TTC549 (cell line): ENCODE results near the gene TMEM51.

Experiments used
- FAIRE-seq: peaks from 2 replicates; lab custom pipeline; 2012; peaks lifted over from hg19 to GRCh38; lab: Jason Lieb, UNC

TMEM51 gene

DNA sequence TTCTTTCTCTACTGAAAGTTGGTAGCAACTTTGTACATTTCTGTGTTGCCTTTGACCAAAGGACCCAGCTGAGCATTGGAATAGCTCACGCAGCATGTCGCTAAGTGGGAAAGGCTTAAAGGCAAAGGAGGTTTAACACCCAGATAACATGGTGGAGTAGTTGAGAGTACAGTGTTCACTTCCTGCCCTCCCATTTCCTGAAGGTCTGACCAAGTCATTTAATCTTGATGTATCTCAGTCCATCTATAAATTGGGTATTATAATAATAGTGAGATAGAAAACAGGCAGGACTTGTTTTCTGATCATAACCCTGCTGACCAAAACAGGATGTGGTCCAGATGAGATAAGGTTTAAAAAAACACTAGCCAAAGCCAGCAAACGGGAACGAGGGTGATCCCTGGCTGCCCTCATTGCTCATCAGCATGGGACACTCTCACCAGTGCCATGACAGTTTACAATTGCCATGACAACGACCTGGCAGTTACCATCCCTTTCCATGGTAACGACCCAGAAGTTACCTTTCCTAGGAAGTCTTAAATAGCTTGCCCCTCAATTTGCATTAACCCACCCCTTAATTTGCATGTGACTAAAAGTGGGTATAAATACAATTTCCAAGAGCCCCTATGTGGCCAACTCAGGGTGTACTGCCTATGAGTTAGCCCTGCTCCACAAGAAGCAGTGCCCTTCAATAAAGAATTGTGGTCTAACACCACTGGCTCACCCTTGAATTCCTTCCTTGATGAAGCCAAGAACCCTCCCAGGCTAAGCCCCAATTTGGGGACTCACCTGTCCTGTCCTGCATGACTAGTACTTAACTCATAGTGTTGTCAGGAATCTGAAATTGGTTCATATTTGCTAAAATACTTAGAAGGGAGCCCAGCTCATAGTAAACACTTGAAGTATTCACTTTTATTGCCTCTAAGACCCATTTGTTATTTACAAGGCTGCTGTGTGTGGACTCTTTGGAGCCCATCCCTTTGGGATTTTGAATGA is 65.0 kb downstream of the TMEM51 start:
- FAIRE-seq: no peak

DNA sequence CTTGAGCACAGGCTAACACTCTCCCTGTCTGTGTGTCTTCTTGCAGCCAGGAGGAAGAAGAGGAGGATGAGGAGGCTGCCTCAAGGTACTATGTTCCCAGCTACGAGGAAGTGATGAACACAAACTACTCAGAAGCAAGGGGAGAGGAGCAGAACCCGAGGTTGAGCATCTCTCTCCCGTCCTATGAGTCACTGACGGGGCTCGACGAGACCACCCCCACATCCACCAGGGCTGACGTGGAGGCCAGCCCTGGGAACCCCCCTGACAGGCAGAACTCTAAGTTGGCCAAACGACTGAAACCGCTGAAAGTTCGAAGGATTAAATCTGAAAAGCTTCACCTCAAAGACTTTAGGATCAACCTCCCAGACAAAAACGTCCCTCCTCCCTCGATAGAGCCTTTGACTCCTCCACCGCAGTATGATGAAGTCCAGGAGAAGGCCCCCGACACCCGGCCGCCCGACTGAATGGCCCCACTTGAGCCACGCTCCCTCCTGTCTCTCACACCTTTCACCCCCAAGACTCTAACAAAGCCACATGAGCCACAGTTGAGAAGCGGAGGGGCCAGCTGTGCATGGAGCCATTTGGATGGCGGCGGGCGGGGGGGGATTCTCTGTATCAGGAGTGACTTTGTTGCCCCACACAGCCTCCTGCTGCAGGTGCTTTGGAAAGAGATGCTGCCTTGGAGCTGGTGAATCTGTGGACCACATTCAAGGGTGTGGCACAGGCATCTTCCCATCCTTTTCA is 65.9 kb downstream of the TMEM51 start:
- no peak for FAIRE-seq

DNA sequence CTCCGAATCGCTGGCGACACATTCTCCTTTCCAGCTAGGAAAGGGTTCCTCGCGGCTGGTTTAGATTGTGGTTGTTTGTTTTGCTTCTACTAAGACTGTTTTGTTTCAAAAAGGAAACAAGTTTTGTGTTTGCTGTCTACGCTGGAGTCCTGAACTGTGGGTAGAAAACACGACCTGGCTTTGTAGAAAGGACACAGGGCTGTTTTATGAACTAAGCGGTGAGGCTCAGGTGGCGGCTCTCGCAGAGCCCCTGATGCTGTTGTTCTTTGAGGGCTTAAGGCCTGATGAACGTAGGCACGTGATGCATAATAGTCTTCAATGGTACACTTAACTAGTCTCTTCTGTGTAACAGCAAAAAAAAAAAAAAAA is 66.5 kb downstream of the TMEM51 start:
- FAIRE-seq: no peak

DNA sequence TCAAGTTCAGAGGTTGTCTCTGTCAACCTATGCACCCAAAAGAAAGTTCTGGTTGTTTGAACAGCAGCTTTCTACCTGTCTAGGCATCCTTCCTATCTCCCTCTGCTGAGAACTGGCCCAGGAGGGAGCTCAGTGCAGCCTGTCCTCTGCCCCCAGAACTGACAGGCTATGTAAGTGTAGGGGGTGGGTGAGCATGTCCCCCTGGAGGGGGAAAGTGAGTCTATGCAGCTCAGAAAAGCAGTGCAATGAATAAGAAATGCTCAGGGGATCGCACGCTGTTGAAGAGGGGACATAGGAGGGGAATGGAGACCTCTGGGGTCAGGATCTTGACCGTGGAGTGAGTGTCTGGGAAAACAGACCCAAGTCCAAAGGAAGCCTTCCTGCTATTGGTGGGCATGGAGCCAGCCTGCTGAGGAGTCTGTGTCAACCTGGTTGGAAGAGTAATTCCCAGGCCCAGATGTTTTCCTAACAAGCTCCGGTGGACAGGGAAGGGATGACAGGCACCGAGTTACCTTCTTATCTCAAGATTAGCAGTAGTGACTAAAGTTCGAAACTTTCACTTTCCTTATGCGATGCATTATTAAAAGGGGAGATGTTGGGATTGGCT is 67.4 kb downstream of the TMEM51 start:
- FAIRE-seq: no peak

DNA sequence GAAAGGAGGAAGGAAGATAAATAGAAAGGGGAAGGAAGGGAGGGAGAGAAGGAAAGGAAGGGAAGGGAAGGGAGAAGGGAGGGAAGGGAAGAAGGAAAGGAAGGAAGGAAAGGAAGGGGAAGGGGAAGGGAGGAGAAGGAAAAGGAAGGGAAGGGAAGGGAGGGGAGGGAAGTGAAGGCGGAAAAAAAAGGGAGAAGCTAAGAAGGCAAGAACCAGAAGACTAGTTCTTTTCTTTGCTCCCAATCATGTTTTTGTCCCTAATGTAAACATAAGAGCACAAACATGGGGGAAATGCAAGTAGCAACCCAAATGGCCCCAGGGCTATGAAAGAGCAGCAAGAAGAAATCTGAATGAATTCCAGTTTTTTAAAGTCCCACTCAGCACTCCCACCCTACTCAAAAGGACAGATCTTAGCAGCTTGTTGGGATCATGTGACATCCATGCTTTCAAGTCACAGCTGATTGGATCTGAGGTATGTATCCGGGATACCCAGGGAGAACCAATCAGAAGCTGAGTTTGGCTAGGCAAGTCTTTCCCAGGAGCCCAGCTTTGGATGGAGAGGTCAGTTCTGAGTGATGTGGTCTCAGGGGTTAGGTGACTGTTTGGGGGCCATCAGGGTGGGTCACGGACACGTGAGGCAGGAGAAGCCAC is 69.2 kb downstream of the TMEM51 start:
- no peak for FAIRE-seq

DNA sequence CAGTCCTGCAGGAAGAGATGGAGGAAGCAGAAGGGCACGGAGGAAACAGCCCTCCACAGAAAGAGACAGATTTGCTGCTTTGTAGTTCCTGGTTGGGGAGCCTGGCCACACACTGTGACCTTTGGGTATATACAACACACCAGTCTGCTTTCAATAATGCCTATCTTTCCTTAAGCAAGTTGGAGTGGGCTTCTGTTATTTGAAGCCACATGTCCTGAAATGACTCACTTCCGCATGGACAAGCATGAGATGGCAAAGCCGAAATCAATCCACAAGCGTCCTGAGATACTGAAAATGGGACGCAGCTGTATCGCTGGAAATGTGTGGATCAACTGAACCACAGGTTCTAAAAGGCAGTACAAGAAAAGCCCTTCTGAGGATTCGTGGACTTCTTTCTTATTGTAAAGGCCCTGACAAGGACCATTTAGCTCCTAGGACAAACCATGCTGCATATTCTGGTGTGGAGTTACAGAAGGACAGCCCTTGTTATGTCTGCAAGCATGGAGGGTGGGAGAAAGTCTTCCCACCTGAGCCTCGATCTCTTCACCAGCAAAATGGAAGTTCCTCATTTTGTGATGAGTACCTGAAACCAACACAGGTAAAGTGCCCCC is 70.8 kb downstream of the TMEM51 start:
- no peak for FAIRE-seq

DNA sequence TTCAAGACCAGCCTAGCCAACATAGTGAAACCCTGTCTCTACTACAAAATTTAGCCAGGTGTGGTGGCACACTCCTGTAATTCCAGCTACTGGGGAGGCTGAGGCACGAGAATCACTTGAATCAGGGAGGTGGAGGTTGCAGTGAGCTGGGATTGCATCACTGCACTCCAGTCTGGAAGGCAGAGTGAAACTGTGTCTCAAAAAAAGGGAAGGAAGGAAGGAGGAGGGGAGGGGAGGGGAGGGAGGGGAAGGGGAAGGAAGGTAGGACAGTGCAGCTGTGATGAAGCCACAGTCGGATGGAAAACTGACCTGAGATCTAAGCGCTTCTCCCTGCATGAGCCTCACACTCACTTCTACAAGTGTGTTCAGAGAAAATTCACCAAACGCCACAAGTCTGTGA is 71.4 kb downstream of the TMEM51 start:
- FAIRE-seq: no peak

DNA sequence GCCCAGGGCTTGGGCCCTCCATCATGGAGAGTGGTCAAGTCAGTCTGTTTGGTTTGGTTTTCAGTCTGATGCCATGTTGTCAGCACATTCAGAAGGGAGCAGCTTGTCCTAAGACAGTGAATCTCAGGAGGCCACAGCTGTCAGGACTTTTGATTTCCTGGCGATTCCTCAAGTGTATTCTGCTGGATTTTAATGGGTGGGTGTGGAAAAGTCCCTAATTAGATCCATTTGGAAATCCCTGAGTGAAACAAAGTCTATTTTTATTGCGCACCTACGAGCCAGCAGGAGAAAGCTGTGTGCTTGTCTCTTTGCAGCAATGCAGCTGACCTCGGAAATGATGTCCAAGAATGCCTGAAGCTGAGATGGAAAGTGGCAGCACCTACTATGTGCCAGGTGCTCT is 71.9 kb downstream of the TMEM51 start:
- no peak for FAIRE-seq

DNA sequence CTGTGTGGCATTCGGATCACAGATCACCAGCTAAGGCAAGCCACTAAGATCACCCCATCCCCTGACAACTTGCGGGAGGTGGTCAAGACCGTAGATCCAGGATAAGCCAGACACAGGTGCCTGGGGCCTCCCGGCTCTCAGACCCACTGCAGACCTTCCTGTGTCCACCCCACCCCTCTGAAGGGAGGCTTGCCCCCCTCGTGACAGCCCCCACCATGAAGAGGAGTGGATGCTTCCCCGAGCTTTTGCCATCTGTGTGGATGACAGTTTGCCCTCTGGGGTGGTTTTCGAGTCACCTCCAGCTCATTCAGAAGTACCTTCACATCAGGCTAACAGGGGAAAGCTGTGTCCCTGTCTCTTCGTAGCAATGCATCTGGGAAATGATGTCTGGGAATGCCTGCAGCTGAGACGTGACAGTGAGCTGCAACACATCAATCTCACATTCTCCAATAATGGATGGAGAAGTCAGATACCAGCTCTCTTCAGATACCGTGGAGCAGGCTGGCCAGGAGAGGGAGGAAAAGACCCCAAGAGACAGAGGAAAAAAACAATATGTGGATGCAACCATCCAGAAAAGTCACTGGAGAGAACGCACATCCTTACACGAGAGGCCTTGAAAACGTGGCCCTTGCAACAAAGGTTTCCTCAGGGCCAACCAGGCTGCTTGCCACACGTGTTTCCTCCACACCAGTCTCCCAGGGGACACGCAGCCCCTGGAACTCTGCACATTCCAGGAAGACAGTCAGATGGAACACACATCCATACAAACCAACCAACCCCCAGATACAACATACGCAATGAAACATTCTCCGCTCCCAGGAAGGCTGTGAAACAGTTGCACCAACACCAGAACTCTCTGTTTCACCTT is 73.1 kb downstream of the TMEM51 start:
- FAIRE-seq: no peak

DNA sequence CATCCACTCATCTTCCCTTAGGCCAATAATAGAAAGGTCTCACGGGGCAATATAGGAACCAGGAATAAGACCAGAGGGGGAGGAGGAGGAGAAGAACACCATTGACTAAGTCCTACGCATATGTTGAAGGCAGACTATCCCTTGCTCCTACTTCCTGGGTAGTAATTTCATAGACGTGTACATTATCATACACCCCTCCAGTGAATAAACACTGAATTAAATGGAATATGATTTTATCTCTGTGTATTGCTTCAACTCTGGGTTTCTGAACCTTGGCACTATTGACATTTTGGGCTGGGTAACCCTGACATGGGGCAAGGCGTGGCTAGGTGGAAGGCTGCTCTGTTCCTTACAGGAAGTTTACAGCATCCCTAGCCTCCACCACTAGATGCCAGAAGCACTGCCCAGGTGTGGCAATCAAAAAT is 76.2 kb downstream of the TMEM51 start:
- FAIRE-seq: no peak

DNA sequence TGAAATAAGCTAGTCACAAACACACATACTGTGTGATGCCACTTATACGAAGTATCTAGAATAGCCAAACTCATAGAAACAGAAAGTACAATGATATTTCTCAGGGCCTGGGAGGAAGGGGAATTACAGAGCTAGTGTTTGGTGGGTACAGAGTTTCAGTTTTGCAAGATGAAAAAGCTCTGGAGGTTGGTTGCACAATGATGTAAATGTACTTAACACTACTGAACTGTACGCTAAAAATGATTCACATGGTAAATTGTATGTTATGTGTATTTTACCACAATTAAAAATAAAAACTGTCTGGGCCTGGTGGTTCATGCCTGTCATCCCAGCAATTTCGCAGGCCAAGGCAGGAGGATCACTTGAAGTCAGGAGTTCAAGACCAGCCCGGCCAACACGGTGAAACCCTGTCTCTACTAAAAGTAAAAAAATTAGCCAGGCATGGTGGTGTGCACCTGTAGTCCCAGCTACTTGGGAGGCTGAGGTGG is 78.2 kb downstream of the TMEM51 start:
- no peak for FAIRE-seq

DNA sequence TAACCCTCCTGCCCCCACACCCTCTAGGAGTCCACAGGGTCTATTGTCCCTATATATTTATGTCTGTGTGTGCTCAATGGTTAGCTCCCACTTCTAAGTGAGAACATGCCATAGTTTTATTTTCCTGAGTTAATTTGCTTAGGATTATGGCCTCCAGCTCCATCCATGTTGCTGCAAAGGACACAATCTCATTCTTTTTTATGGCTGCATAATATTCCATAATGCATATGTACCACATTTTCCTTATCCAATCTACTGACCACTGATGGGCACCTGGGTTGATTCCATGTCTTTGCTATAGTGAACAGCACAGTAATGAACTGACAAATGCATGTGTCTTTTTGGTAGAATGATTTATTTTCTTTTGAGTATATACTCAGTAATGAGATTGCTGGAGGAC is 80.1 kb downstream of the TMEM51 start:
- FAIRE-seq: no peak

DNA sequence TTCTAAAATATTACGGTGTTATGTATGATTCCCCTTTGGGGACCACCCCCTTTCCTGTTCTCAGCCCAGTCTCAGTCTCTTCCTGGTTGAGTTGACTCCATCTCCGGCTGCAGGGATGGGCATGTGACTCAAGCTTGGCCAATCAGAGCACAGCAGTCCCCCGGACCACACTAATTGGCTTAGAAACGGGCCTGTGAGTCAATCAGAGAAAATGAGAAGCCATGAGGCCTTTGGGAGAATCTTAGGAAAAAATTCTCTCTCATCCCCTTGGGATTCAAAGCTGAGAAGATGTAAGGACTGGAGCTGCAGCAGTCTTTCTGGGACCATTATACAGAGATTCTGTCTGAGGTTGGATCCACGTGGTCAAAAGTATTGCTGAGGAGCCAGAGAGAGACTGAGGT is 82.8 kb downstream of the TMEM51 start:
- no peak for FAIRE-seq

DNA sequence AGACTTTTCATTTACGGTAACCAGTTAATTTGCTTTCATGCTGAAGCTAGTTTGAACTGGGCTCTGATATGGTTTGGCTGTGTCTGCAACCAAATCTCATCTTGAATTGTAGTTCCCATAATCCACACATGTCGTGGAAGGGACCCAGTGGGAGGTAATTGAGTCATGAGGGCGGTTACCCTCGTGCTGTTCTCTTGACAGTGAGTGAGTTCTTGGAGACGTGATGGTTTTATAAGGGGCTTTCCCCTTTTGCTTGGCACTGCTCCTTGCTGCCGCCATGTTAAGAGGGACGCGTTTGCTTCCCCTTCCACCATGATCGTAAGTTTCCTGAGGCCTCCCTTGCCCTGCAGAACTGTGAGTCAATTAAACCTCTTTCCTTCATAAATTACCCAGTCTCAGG is 83.2 kb downstream of the TMEM51 start:
- no peak for FAIRE-seq

DNA sequence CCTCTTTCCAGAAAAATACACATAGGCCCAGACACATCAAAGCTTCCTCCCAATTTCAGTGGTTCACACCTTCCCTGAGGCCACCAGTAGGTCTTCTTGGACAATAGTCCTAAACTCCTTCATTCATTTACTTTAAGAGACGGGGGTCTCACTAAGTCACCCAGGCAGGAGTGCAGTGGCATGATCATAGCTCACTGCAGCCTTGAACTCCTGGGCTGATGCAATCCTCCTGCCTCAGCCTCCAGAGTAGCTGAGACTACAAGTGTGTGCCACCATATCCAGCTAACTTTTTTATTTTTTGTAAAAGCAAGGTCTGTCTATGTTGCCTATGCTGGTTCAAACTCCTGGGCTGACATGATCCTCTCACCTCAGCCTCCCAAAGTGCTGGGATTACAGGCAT is 85.2 kb downstream of the TMEM51 start:
- FAIRE-seq: no peak

DNA sequence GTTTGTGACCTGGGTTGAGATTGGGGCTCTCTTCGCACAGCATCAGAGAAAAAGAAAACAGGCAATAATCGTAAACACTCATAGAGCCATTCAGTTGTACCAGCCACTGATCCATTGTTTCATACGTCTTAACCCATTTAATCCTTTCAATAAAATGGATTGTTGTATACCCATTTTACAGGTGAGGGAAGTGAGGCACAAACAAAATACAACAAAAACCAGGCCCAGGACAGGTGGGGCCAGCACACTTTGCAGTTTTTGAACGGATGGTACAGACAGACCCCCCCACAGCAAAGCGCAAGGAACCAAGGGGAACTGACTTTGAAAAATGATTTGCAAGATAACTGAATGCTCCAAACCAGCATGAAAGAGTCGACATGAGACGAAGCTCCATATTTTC is 89.2 kb downstream of the TMEM51 start:
- FAIRE-seq: no peak

DNA sequence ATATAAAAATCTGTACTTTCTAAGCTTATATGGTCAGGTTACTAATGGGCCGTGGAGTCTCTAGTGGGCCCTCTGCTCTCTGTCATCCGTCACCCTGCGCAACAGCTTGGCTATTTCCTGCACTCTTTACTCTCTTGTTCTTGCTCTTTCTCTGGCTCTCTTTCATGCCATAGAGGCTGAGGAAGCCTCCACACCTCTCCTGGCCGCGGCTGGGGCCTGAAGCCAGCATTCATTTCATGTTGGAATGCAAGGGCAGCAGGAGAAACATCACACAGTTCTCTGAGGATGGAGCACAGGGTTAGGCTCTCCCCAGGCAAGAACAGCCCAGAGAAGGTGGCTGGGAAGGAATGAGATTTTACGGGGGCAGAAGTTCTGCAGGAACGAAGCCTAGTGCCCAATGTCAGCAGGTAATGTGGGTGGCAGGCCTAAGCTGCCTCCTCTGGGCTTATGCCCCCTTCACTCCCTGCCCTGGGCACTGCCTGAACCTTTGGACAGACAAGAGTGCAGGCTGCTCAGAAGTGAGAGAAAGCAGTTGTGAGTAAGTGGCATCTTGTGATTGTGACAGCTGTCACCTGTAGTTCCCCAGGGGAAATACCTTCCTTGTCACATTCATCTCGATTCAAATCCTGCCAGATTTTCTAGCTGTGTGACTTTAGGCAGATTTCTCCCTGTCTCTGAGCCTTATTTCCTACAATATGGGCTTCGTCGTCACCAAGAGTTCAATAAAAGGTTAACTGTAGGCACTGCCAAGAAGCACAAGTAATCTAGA is 89.9 kb downstream of the TMEM51 start:
- no peak for FAIRE-seq

DNA sequence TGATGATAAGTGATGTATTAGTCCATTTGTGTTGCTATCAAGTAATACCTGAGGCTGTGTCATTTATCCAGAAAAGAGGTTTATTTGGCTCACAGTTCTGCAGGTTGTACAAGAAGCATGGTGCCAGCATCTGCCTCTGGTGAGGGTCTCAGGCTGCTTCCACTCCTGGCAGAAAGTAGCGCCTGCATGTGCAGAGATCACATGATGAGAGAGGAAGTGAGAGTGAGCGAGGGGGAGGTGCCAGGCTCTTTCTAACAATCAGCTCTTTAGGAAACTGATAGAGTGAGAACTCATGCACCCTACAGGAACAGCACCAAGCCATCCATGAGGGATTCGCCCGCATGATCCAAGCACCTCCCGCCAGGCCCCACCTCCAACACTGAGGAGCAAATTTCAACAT is 91.3 kb downstream of the TMEM51 start:
- no peak for FAIRE-seq

DNA sequence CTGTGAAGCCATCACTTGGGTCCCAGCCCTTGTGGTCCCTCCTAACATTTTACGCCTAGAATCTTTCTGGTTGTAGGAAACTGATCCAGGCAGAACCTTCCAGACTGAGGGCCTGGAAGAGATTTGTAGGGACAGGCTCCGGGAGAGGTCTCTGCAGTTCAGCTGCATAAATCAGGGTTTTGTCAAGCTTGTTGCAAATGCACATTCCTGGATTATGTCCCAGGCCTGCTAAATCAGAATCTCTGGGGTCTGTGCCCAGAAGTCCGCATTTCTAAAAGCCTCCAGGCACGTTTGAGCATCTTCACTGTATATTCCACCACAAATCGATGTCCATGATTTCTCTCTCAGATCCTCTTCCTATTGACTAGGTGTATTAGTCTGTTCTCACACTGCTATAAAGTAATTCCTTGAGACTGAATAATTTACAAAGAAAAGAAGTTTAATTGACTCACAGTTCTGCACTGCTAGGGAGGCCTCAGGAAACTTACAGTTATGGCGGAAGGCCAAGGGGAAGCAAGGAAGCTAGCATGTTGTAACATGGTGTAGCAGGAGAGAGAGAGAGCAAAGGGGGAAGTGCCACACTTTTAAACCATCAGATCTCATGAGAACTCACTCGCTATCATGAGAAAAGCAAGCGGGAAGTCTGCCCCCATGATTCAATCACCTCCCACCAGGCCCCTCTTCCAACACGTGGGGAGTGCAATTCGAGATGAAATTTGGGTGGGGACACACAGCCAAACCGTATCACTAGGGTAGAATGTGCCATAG is 92.2 kb downstream of the TMEM51 start:
- no peak for FAIRE-seq
